Adrenal gland (tissue), 5 donors: Measurements from ENCODE around the gene SFMBT1.

Source experiments
- CTCF ChIP-seq, 6 experiments: fragments of 450-650 bp in 4 of 6; fragments of 200-600 bp in 2 of 6; sonication (generic) in 1 of 6; IDR thresholded peaks; 1 replicate in 5 of 6; 2 replicates in 1 of 6; pipeline versions ENCODE4 v1.5.1 to v1.8.0; 2016 to 2021; ENCODE audit warnings: antibody characterized with exemption in 6 of 6, mild to moderate bottlenecking in 2 of 6, moderate library complexity in 1 of 6
- POLR2A ChIP-seq, 2 donors: fragments of 450-650 bp; IDR thresholded peaks; one replicate each; pipeline ENCODE4 v1.6.1; 2017; ENCODE audit warnings: antibody characterized with exemption in 2 of 2, mild to moderate bottlenecking in 2 of 2, moderate library complexity in 1 of 2
- donor health status: DM: no; HTN: no; CAD: no.

- TF ChIP-seq CTCF (IDR thresholded peaks at IDR 0.05) (no peak), POLR2A (IDR thresholded peaks at IDR 0.05) (no peak)
Measured at GRCh38 chr3:53092216-53092615, 46.3 kb upstream of the SFMBT1 start.
